ENCODE data around the gene SERPINA12.

DNA sequence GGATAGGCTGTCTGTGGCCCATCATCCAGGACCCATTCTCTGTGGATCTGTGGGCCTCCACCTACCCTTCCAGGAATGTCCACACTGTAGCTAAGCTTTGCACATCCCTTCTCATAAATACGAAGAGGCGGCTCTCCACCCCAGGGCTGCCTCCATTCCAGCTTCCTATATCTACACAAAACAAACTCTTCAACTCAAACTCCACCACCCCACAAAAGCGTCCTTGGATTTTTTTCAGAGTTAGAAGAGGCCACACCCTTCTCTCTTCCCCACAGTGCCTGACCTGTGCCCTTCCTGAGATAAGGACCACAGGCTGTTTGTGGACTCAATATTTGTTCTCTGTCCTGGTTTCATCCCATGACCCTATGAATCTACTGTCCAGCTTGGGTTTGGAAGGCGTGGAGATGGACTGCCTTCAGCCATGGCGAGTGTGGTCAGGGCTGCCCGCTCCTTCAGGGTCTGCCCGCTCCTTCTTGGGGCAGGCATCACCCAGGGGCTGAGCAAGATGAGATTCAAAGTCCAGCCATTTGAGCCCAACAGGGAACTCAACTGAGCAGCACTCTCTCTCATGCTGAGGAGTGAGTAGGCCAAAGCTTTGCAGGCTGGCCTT is 13.0 kb upstream of the SERPINA12 start:
- TF ChIP-seq, protein P1, sequence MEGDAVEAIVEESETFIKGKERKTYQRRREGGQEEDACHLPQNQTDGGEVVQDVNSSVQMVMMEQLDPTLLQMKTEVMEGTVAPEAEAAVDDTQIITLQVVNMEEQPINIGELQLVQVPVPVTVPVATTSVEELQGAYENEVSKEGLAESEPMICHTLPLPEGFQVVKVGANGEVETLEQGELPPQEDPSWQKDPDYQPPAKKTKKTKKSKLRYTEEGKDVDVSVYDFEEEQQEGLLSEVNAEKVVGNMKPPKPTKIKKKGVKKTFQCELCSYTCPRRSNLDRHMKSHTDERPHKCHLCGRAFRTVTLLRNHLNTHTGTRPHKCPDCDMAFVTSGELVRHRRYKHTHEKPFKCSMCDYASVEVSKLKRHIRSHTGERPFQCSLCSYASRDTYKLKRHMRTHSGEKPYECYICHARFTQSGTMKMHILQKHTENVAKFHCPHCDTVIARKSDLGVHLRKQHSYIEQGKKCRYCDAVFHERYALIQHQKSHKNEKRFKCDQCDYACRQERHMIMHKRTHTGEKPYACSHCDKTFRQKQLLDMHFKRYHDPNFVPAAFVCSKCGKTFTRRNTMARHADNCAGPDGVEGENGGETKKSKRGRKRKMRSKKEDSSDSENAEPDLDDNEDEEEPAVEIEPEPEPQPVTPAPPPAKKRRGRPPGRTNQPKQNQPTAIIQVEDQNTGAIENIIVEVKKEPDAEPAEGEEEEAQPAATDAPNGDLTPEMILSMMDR (conservative IDR thresholded peaks at IDR 0.05 in 1 of 2, IDR thresholded peaks at IDR 0.05 in 1 of 2; ENCODE audit: low read depth in 1 of 2, low read length in 2 of 2) = no peak
- TF ChIP-seq EZH2 (IDR thresholded peaks at IDR 0.05; ENCODE audit: low read length, missing control alignments) = no peak
